CD14-positive monocyte (primary cell): ENCODE results near the gene ABCG1. TPM values are rescaled to one million over a fixed set of nuclear protein-coding genes. Genes with fewer than 3 reads are reported as not detected.

Experiments
- DNase-seq, 3 donors: peaks; one replicate each; pipeline ENCODE4 v3.0.0-alpha.2; 2011 to 2022
- H2AFZ ChIP-seq: 2 replicates; pipeline ENCODE4 v1.6.0; 2012; ENCODE audit warnings: mild to moderate bottlenecking, low read depth, low read length, inconsistent platforms; ENCODE audit not compliant: insufficient read depth, poor library complexity, severe bottlenecking
- H3K27ac ChIP-seq, 2 donors: 1 replicate in 1 of 2; 2 replicates in 1 of 2; pipeline ENCODE4 v1.5.1; 2012 to 2013; ENCODE audit warnings: low read length in 2 of 2, control low read depth in 1 of 2, inconsistent platforms in 1 of 2, low read depth in 1 of 2, mild to moderate bottlenecking in 1 of 2
- H3K27me3 ChIP-seq, 2 donors: one replicate each; pipeline versions ENCODE4 v1.6.0 to v1.6.1; 2011 to 2013; ENCODE audit warnings: low read length in 2 of 2; ENCODE audit not compliant: control insufficient read depth in 2 of 2, insufficient read depth in 2 of 2
- H3K36me3 ChIP-seq, 2 donors: replicated peaks in 1 of 2; 1 replicate in 1 of 2; 2 replicates in 1 of 2; pipeline versions ENCODE4 v1.5.1 to v1.6.1; 2012 to 2013; ENCODE audit warnings: low read length in 2 of 2, control low read depth in 1 of 2, inconsistent platforms in 1 of 2, mild to moderate bottlenecking in 1 of 2; ENCODE audit not compliant: insufficient read depth in 2 of 2, control insufficient read depth in 1 of 2
- H3K4me1 ChIP-seq, 2 donors: 1 replicate in 1 of 2; 2 replicates in 1 of 2; pipeline versions ENCODE4 v1.5.1 to v1.6.1; 2012 to 2013; ENCODE audit warnings: low read length in 2 of 2, control low read depth in 1 of 2, inconsistent platforms in 1 of 2, mild to moderate bottlenecking in 1 of 2, moderate library complexity in 1 of 2; ENCODE audit not compliant: insufficient read depth in 2 of 2, control insufficient read depth in 1 of 2
- H3K4me2 ChIP-seq: replicated peaks from 2 replicates; pipeline ENCODE3; 2012; ENCODE audit warnings: low read length, moderate library complexity, mild to moderate bottlenecking; ENCODE audit not compliant: poor library complexity, severe bottlenecking; ENCODE audit errors: extremely low read depth
- H3K4me3 ChIP-seq, 3 experiments: fragments of 200-600 bp in 1 of 3; sonication (generic) in 1 of 3; replicated peaks in 1 of 3; 1 replicate in 2 of 3; 2 replicates in 1 of 3; pipeline ENCODE4 v1.5.1; 2011 to 2013; ENCODE audit warnings: low read length in 3 of 3, mild to moderate bottlenecking in 3 of 3, control low read depth in 2 of 3, low read depth in 2 of 3, inconsistent platforms in 1 of 3, moderate library complexity in 1 of 3
- H3K79me2 ChIP-seq: 2 replicates; pipeline ENCODE4 v1.6.0; 2012; ENCODE audit warnings: mild to moderate bottlenecking, control low read depth, inconsistent platforms, low read length, moderate library complexity; ENCODE audit not compliant: insufficient read depth
- H3K9ac ChIP-seq: 2 replicates; pipeline ENCODE4 v1.6.0; 2017; ENCODE audit warnings: low read length, mild to moderate bottlenecking; ENCODE audit not compliant: insufficient read depth, poor library complexity, severe bottlenecking
- H3K9me3 ChIP-seq, 2 donors: replicated peaks in 1 of 2; 1 replicate in 1 of 2; 2 replicates in 1 of 2; pipeline versions ENCODE4 v1.5.1 to v1.6.1; 2012 to 2013; ENCODE audit warnings: low read length in 2 of 2, control low read depth in 1 of 2; ENCODE audit not compliant: control insufficient read depth in 1 of 2, insufficient read depth in 1 of 2
- H4K20me1 ChIP-seq: 2 replicates; pipeline ENCODE4 v1.6.0; 2012; ENCODE audit warnings: mild to moderate bottlenecking, low read length, control low read depth, moderate library complexity; ENCODE audit not compliant: insufficient read depth
- H3K27ac Mint-ChIP-seq, 7 donors: one replicate each; pipeline ENCODE4 v1.8.0; 2020; ENCODE audit warnings: mild to moderate bottlenecking in 7 of 7, mixed read lengths in 7 of 7, moderate library complexity in 6 of 7, inconsistent platforms in 2 of 7
- H3K27me3 Mint-ChIP-seq, 3 donors: one replicate each; pipeline ENCODE4 v1.8.0; 2021 to 2022; ENCODE audit warnings: low read depth in 3 of 3, mild to moderate bottlenecking in 3 of 3, mixed read lengths in 3 of 3, moderate library complexity in 3 of 3, inconsistent platforms in 1 of 3
- H3K36me3 Mint-ChIP-seq, 2 donors: one replicate each; pipeline ENCODE4 v1.8.0; 2020; ENCODE audit warnings: mixed read lengths in 2 of 2, inconsistent platforms in 1 of 2, mild to moderate bottlenecking in 1 of 2
- H3K4me1 Mint-ChIP-seq: one replicate; pipeline ENCODE4 v1.8.0; 2020; ENCODE audit warnings: mild to moderate bottlenecking, mixed read lengths
- H3K4me3 Mint-ChIP-seq, 2 donors: one replicate each; pipeline ENCODE4 v1.8.0; 2020; ENCODE audit warnings: mild to moderate bottlenecking in 2 of 2, mixed read lengths in 2 of 2, moderate library complexity in 1 of 2
- H3K9me3 Mint-ChIP-seq, 7 donors: one replicate each; pipeline ENCODE4 v1.8.0; 2020 to 2022; ENCODE audit warnings: mixed read lengths in 7 of 7, mild to moderate bottlenecking in 6 of 7, moderate library complexity in 6 of 7, inconsistent platforms in 2 of 7
- WGBS: methylation state at CpG from one replicate; pipeline ENCODE4 v1.1.5; 2013; ENCODE audit warnings: missing lambda C conversion rate; ENCODE audit not compliant: insufficient coverage; 5-methylcytosine and 5-hydroxymethylcytosine counted together
- intact Hi-C, 2 donors: fragments of 100-400 bp; cut with micrococcal nuclease; formaldehyde crosslinking; loops; one replicate each; pipeline versions ENCODE4 v1.15.0 to v1.15.1; 2023
- polyA minus RNA-seq: library from RNA; depleted of rRNA, polyadenylated mRNA; stranded (reverse); fragments of >200 nt; gene quantifications from 2 replicates; pipeline ENCODE4 v1.2.3, GENCODE V29; 2012
- polyA plus RNA-seq, 3 donors: library from polyadenylated mRNA; depleted of rRNA in 1 of 3; unstranded in 2 of 3; stranded (reverse) in 1 of 3; fragments of 300-500 nt in 2 of 3; fragments of >200 nt in 1 of 3; fragmentation: Illumina TruSeq in 2 of 3; gene quantifications; 1 replicate in 2 of 3; 2 replicates in 1 of 3; pipeline ENCODE4 v1.2.3, GENCODE V29; 2012 to 2021
- total RNA-seq, 12 experiments: library from RNA in 1 of 12; stranded (reverse) in 1 of 12; fragments of 120-200 nt in 1 of 12; gene quantifications; one replicate each; pipeline ENCODE4 v1.2.4 and lab custom pipeline; 2013 to 2026; ENCODE audit warnings: mixed read lengths in 6 of 12, inconsistent platforms in 1 of 12
- TF ChIP-seq, protein P1 (sequence below): fragments of 200-600 bp; IDR thresholded peaks from one replicate; pipeline ENCODE4 v1.8.0; 2022; ENCODE audit warnings: antibody characterized with exemption, mild to moderate bottlenecking

The ABCG1 gene
- total RNA-seq (2013), result 3.4 TPM
- 1 to 10 TPM; 3.0 to 5.2 (median 3.5) TPM for polyA plus RNA-seq
- 7.1 and 10.5 TPM in 2 replicates for polyA minus RNA-seq
- 6.0 to 83.3 (median 41.5) reads per million in 11 experiments for total RNA-seq (lab: John Stamatoyannopoulos, UW)

- peak within 1 kb of the TSS; percentile 84 to 97 (median 93) for H3K27ac Mint-ChIP-seq
- TF ChIP-seq, protein P1, sequence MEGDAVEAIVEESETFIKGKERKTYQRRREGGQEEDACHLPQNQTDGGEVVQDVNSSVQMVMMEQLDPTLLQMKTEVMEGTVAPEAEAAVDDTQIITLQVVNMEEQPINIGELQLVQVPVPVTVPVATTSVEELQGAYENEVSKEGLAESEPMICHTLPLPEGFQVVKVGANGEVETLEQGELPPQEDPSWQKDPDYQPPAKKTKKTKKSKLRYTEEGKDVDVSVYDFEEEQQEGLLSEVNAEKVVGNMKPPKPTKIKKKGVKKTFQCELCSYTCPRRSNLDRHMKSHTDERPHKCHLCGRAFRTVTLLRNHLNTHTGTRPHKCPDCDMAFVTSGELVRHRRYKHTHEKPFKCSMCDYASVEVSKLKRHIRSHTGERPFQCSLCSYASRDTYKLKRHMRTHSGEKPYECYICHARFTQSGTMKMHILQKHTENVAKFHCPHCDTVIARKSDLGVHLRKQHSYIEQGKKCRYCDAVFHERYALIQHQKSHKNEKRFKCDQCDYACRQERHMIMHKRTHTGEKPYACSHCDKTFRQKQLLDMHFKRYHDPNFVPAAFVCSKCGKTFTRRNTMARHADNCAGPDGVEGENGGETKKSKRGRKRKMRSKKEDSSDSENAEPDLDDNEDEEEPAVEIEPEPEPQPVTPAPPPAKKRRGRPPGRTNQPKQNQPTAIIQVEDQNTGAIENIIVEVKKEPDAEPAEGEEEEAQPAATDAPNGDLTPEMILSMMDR, result no peak
- H2AFZ ChIP-seq, result peak within 1 kb of the TSS; percentile 65
- peak within 1 kb of the TSS; percentile 84 for H3K9ac ChIP-seq
- peak within 1 kb of the TSS; percentile 61 to 81 (median 75) for H3K4me3 ChIP-seq
- whole genome bisulfite sequencing, result under 1% methylated on average over 83 of the region's 83 CpGs
- peaks cover 6 to 8% of the 10 kb centered on the region in 2 donors for H3K27me3 ChIP-seq
- H3K9me3 ChIP-seq, result peaks cover 12 to 20% of the 10 kb centered on the region in 2 donors
- H4K20me1 ChIP-seq, result peaks cover 7% of the 10 kb centered on the region
- peaks cover 3 to 21% of the 10 kb centered on the region in 2 donors for H3K36me3 Mint-ChIP-seq
- intact Hi-C loops, result no loop called here
- H3K4me3 Mint-ChIP-seq, result peak within 1 kb of the TSS; percentile 95 to 98
- H3K79me2 ChIP-seq, result no peaks in the 10 kb centered on the region
- DNase-seq, result peak in 2 of 3 donors; percentile 30 to 37
- H3K4me1 Mint-ChIP-seq, result peaks cover 31% of the 10 kb centered on the region
- H3K4me2 ChIP-seq, result peak within 1 kb of the TSS; percentile 93
- H3K9me3 Mint-ChIP-seq, result peaks cover 10 to 21% (median 15%) of the 10 kb centered on the region in 7 donors
- H3K27ac ChIP-seq, result peak within 1 kb of the TSS; percentile 85 to 89
- no peaks in the 10 kb centered on the region for H3K36me3 ChIP-seq
- peaks cover 10 to 20% (median 14%) of the 10 kb centered on the region in 3 donors for H3K27me3 Mint-ChIP-seq
- peaks cover 33 to 37% of the 10 kb centered on the region in 2 donors for H3K4me1 ChIP-seq
These were observed at the start of gene ABCG1 for GRCh38 chr21:42218836-42219605. Gene ABCG1 (plus strand): TSS chr21:42219140. CDS start chr21:42219263, 123 bp downstream.

DNA sequence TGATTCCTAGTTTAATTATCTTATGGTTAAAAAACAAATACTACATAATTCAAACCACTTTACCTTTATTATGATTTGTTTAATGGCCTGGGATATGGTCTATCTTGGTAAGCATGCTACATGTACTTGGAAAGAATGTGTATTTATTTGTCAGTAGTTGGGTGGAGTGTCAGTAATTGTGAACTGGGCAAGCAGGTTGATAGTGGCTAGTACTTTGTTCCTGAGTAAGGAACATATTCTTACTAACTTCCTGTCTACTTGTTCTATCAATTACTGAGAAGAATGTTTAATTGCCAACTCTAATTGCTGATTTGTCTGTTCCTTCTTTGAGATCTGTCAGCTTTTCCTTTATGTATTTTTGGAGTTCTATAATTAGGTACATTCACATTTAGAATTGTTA, 49.2 kb upstream of the ABCG1 start:
- TF ChIP-seq, protein P1, result no peak
- Histone ChIP-seq H2AFZ (no peak overlapping the region), H3K27ac (no peak overlapping the region), H3K4me1 (no peaks in the 10 kb centered on the region), H3K36me3 (no peaks in the 10 kb centered on the region), H3K79me2 (no peaks in the 10 kb centered on the region), H3K27me3 (no peaks in the 10 kb centered on the region), H3K4me3 (no peak overlapping the region), H3K9me3 (no peaks in the 10 kb centered on the region), H3K9ac (no peak overlapping the region), H3K4me2 (no peak overlapping the region), H4K20me1 (no peaks in the 10 kb centered on the region)
- Mint-ChIP-seq H3K4me3 (no peak overlapping the region), H3K4me1 (peaks cover 9% of the 10 kb centered on the region), H3K27ac (no peak overlapping the region), H3K36me3 (no peaks in the 10 kb centered on the region), H3K9me3 (peaks cover 0 to 4% (median 0%) of the 10 kb centered on the region in 7 donors), H3K27me3 (peaks cover 0 to 2% (median 1%) of the 10 kb centered on the region in 3 donors)
- DNase-seq, result no peak
- intact Hi-C loops, result no loop called here
